ENCODE results near the gene DCN.

GRCh38 chr12:91091916-91092715 lies 90.5 kb downstream of the DCN start:
- TF ChIP-seq POLR2A (IDR thresholded peaks at IDR 0.05; ENCODE audit: low read depth, low read length) (no peak), CTCF (IDR thresholded peaks at IDR 0.05; ENCODE audit: extremely low read depth in 1 of 2, insufficient read depth in 1 of 2, low read depth in 1 of 2, low read length in 2 of 2) (no peak), POLR2AphosphoS5 (IDR thresholded peaks at IDR 0.05; ENCODE audit: insufficient read depth, low read depth, low read length) (no peak), MAX (IDR thresholded peaks at IDR 0.05; ENCODE audit: insufficient read depth, insufficient read length) (no peak)
